SK-N-SH (cell line): ENCODE results near the gene NFATC2IP. TPM values are rescaled to one million over a fixed set of nuclear protein-coding genes. Genes with fewer than 3 reads are reported as not detected.
"Not testable (repeated sequence)": the region's sequence is repeated elsewhere in the genome, so short reads cannot be mapped to it uniquely, and the experiment has no call there.

ENCODE experiments used
- CTCF ChIA-PET: fragments of 300-600, 350-600 bp; formaldehyde crosslinking; extraction: SDS; loops from one replicate; lab custom pipeline; 2021; lab: Yijun Ruan, JAX
- POLR2A ChIA-PET: fragments of 350-600 bp; sonication (Branson Sonifier 250); formaldehyde crosslinking; extraction: SDS; loops from one replicate; lab custom pipeline; 2020; ENCODE audit warnings: antibody characterized with exemption, inconsistent platforms; lab: Yijun Ruan, JAX
- DNase-seq: peaks from one replicate; pipeline ENCODE4 v3.0.0; 2012
- H2AFZ ChIP-seq: fragments of 200-600 bp; sonication (generic); 2 replicates; pipeline ENCODE4 v1.8.1; 2016; ENCODE audit warnings: antibody characterized with exemption, mild to moderate bottlenecking, low read depth
- H3F3A ChIP-seq: fragments of 200-600 bp; sonication (generic); replicated peaks from 2 replicates; pipeline ENCODE3; 2016; ENCODE audit warnings: antibody characterized with exemption, mild to moderate bottlenecking; ENCODE audit not compliant: insufficient read depth
- H3K27ac ChIP-seq, 2 experiments: fragments of 200-500 bp in 1 of 2; fragments of 200-600 bp in 1 of 2; sonication (Bioruptor generic) in 1 of 2; sonication (generic), shearing (Covaris generic) in 1 of 2; 2 replicates each; pipeline versions ENCODE4 v1.5.1 to v1.6.1; 2014 to 2016; ENCODE audit warnings: low read depth in 2 of 2, inconsistent platforms in 1 of 2, low read length in 1 of 2, mild to moderate bottlenecking in 1 of 2, mixed read lengths in 1 of 2
- H3K27me3 ChIP-seq: fragments of 200-600 bp; sonication (generic), shearing (Covaris generic); 2 replicates; pipeline ENCODE4 v1.6.1; 2016; ENCODE audit warnings: mixed run types; ENCODE audit not compliant: insufficient read depth
- H3K36me3 ChIP-seq, 2 experiments: fragments of 200-500 bp in 1 of 2; fragments of 200-600 bp in 1 of 2; sonication (Bioruptor generic) in 1 of 2; sonication (generic) in 1 of 2; replicated peaks in 1 of 2; 2 replicates each; pipeline versions ENCODE3 to v1.5.1; 2014 to 2016; ENCODE audit warnings: low read length in 1 of 2, mild to moderate bottlenecking in 1 of 2; ENCODE audit not compliant: insufficient read depth in 2 of 2, control insufficient read depth in 1 of 2
- H3K4me1 ChIP-seq, 2 experiments: fragments of 200-500 bp in 1 of 2; fragments of 200-600 bp in 1 of 2; sonication (Bioruptor generic) in 1 of 2; sonication (generic), shearing (Covaris generic) in 1 of 2; 2 replicates each; pipeline versions ENCODE4 v1.5.1 to v1.6.1; 2014 to 2016; ENCODE audit warnings: low read depth in 1 of 2, low read length in 1 of 2, mixed run types in 1 of 2; ENCODE audit not compliant: insufficient read depth in 2 of 2, control insufficient read depth in 1 of 2
- H3K4me2 ChIP-seq: fragments of 200-600 bp; sonication (generic), shearing (Covaris generic); 2 replicates; pipeline ENCODE4 v1.6.1; 2017; ENCODE audit warnings: mixed run types
- H3K4me3 ChIP-seq, 2 experiments: fragments of 200-500 bp in 1 of 2; fragments of 200-600 bp in 1 of 2; sonication (Bioruptor generic) in 1 of 2; sonication (generic), shearing (Covaris generic) in 1 of 2; 2 replicates each; pipeline versions ENCODE4 v1.5.1 to v1.8.1; 2014 to 2016; ENCODE audit warnings: low read depth in 2 of 2, inconsistent platforms in 1 of 2, low read length in 1 of 2, mild to moderate bottlenecking in 1 of 2, mixed read lengths in 1 of 2, moderate library complexity in 1 of 2
- H3K79me2 ChIP-seq: fragments of 200-600 bp; sonication (generic); 2 replicates; pipeline ENCODE4 v1.8.1; 2017; ENCODE audit warnings: mild to moderate bottlenecking; ENCODE audit not compliant: insufficient read depth
- H3K9ac ChIP-seq: fragments of 200-600 bp; sonication (generic); 2 replicates; pipeline ENCODE4 v1.6.1; 2017; ENCODE audit warnings: mixed run types
- H3K9me2 ChIP-seq: fragments of 200-600 bp; sonication (generic); 2 replicates; pipeline ENCODE4 v1.6.1; 2017; ENCODE audit warnings: mixed run types
- H3K9me3 ChIP-seq: fragments of 200-600 bp; sonication (generic); 2 replicates; pipeline ENCODE4 v1.6.1; 2017; ENCODE audit warnings: mixed run types, mild to moderate bottlenecking, moderate library complexity
- H4K20me1 ChIP-seq: fragments of 200-600 bp; sonication (generic); 2 replicates; pipeline ENCODE4 v1.6.1; 2017; ENCODE audit warnings: mild to moderate bottlenecking, mixed run types; ENCODE audit not compliant: insufficient read depth
- CHD2 ChIP-seq: fragments of 150-350 bp; IDR thresholded peaks from 2 replicates; pipeline ENCODE4 v1.6.1; 2018; ENCODE audit warnings: low read length; ENCODE audit not compliant: partially characterized antibody
- ELF1 ChIP-seq: IDR thresholded peaks from 2 replicates; pipeline ENCODE4 v1.4.0; 2012
- FOSL2 ChIP-seq: IDR thresholded peaks from 2 replicates; pipeline ENCODE4 v1.4.0; 2012; ENCODE audit warnings: low read depth, mild to moderate bottlenecking, moderate library complexity, borderline replicate concordance
- FOXJ3 ChIP-seq: sonication (generic); formaldehyde crosslinking; IDR thresholded peaks from 2 replicates; pipeline ENCODE4 v1.5.1; 2020; ENCODE audit warnings: mild to moderate bottlenecking, missing genetic modification reagents
- GABPA ChIP-seq: IDR thresholded peaks from 2 replicates; pipeline ENCODE4 v1.4.0; 2012; ENCODE audit warnings: low read depth, mild to moderate bottlenecking
- GATA2 ChIP-seq: sonication (generic); formaldehyde crosslinking; IDR thresholded peaks from 2 replicates; pipeline ENCODE4 v1.5.0; 2020; ENCODE audit warnings: mild to moderate bottlenecking, missing genetic modification reagents
- MEF2A ChIP-seq: IDR thresholded peaks from 2 replicates; pipeline ENCODE4 v1.4.0; 2012; ENCODE audit warnings: low read depth, borderline replicate concordance
- NFIC ChIP-seq: IDR thresholded peaks from 2 replicates; pipeline ENCODE4 v1.4.0; 2012; ENCODE audit warnings: borderline replicate concordance
- NRF1 ChIP-seq: IDR thresholded peaks from 2 replicates; pipeline ENCODE4 v1.6.1; 2012; ENCODE audit warnings: low read depth, mild to moderate bottlenecking, low read length
- POLR2AphosphoS5 ChIP-seq: IDR thresholded peaks from 2 replicates; pipeline ENCODE4 v1.6.1; 2012; ENCODE audit warnings: low read depth, low read length
- RAD21 ChIP-seq: IDR thresholded peaks from 2 replicates; pipeline ENCODE4 v1.6.1; 2012; ENCODE audit warnings: mild to moderate bottlenecking, low read length
- RFX5 ChIP-seq: IDR thresholded peaks from 2 replicates; pipeline ENCODE4 v1.6.1; 2012; ENCODE audit warnings: mild to moderate bottlenecking, improper control_type of control experiment, low read length
- RXRA ChIP-seq: IDR thresholded peaks from 2 replicates; pipeline ENCODE4 v1.4.0; 2012; ENCODE audit warnings: low read depth, mild to moderate bottlenecking, borderline replicate concordance
- SIN3A ChIP-seq: IDR thresholded peaks from 2 replicates; pipeline ENCODE4 v1.6.1; 2012; ENCODE audit warnings: low read depth, mild to moderate bottlenecking, low read length, moderate library complexity, borderline replicate concordance
- TEAD4 ChIP-seq: IDR thresholded peaks from 2 replicates; pipeline ENCODE4 v1.4.0; 2012; ENCODE audit warnings: mild to moderate bottlenecking, borderline replicate concordance; ENCODE audit not compliant: insufficient read depth
- YY1 ChIP-seq: IDR thresholded peaks from 2 replicates; pipeline ENCODE4 v1.4.0; 2012; ENCODE audit warnings: low read depth, mild to moderate bottlenecking
- WGBS: methylation state at CpG from one replicate; pipeline ENCODE4 v1.1.6; 2017; ENCODE audit warnings: low lambda C conversion rate; 5-methylcytosine and 5-hydroxymethylcytosine counted together
- polyA plus RNA-seq, 3 experiments: library from polyadenylated mRNA; depleted of rRNA; stranded (reverse); fragments of >200 nt; gene quantifications; 2 replicates each; pipeline ENCODE4 v1.2.3, GENCODE V29; 2012
- TF ChIP-seq, protein P1 (sequence below): fragments of 150-350 bp; IDR thresholded peaks from 2 replicates; pipeline ENCODE4 v1.6.1; 2017; ENCODE audit warnings: antibody characterized with exemption, low read length, low read depth, borderline replicate concordance
- TF ChIP-seq, protein P2 (sequence below): fragments of 150-350 bp; IDR thresholded peaks from 2 replicates; pipeline ENCODE4 v1.6.1; 2016; ENCODE audit warnings: mild to moderate bottlenecking, low read depth, low read length
- TF ChIP-seq, protein P3 (sequence below): fragments of 200-600 bp; sonication (generic); IDR thresholded peaks from 2 replicates; pipeline ENCODE4 v1.6.1; 2017; ENCODE audit warnings: antibody characterized with exemption, mild to moderate bottlenecking, moderate library complexity

Gene NFATC2IP
- polyA plus RNA-seq, 1 of the 3 experiments (the other 2 are of a cell fraction), result 41.9 TPM

DNA sequence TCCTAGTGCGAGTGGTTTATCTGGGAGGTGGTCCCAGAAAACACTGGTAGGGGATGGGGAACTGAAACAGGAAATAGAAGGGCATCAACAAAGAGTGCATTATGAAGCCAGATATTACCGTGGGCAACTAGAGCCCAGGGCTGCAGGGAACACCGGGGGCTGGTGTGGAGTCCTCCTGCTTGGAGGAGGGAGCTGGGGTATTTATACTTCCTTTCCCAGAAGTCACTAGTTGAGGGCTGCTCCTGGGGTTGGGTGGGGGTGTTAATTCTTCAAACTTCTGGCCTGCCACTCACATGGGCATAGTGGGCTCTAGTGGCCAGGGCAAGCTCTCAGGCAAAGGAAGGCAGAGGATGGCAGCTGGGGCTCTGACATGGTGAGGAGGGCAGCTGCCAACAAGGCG, 48.8 kb downstream of the NFATC2IP start:
- H3K4me2 ChIP-seq, result no peak overlapping the region
- H3K9ac ChIP-seq, result no peak overlapping the region
- TF ChIP-seq TEAD4 (no peak), CHD2 (no peak), YY1 (no peak), GABPA (no peak), POLR2AphosphoS5 (no peak), NFIC (no peak), RFX5 (no peak), RXRA (no peak), GATA2 (no peak), NRF1 (no peak), RAD21 (no peak), MEF2A (no peak), SIN3A (no peak)
- TF ChIP-seq, protein P1, sequence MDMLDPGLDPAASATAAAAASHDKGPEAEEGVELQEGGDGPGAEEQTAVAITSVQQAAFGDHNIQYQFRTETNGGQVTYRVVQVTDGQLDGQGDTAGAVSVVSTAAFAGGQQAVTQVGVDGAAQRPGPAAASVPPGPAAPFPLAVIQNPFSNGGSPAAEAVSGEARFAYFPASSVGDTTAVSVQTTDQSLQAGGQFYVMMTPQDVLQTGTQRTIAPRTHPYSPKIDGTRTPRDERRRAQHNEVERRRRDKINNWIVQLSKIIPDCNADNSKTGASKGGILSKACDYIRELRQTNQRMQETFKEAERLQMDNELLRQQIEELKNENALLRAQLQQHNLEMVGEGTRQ, result no peak
- TF ChIP-seq, protein P2, sequence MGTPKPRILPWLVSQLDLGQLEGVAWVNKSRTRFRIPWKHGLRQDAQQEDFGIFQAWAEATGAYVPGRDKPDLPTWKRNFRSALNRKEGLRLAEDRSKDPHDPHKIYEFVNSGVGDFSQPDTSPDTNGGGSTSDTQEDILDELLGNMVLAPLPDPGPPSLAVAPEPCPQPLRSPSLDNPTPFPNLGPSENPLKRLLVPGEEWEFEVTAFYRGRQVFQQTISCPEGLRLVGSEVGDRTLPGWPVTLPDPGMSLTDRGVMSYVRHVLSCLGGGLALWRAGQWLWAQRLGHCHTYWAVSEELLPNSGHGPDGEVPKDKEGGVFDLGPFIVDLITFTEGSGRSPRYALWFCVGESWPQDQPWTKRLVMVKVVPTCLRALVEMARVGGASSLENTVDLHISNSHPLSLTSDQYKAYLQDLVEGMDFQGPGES, result no peak
- no peak overlapping the region for H3K27ac ChIP-seq
- no peak for DNase-seq
- POLR2A ChIA-PET, result no interaction called here
- no peak overlapping the region for H2AFZ ChIP-seq
- H3K4me1 ChIP-seq, result no peaks in the 10 kb centered on the region
- CTCF ChIA-PET, result interaction anchor here (0.8 to 1.0 kb wide), 2 partner anchors 26 to 54 kb away, joined by 3 read pairs; no protein-coding TSS in a partner anchor
- H3K9me3 ChIP-seq, result no peaks in the 10 kb centered on the region
- H3K79me2 ChIP-seq, result no peaks in the 10 kb centered on the region
- no peaks in the 10 kb centered on the region for H3K27me3 ChIP-seq
- H4K20me1 ChIP-seq, result no peaks in the 10 kb centered on the region
- H3F3A ChIP-seq, result no peaks in the 10 kb centered on the region
- no peak overlapping the region for H3K4me3 ChIP-seq
- H3K9me2 ChIP-seq, result no peaks in the 10 kb centered on the region
- WGBS, result 41% methylated on average over 4 of the region's 4 CpGs
- no peaks in the 10 kb centered on the region for H3K36me3 ChIP-seq

DNA sequence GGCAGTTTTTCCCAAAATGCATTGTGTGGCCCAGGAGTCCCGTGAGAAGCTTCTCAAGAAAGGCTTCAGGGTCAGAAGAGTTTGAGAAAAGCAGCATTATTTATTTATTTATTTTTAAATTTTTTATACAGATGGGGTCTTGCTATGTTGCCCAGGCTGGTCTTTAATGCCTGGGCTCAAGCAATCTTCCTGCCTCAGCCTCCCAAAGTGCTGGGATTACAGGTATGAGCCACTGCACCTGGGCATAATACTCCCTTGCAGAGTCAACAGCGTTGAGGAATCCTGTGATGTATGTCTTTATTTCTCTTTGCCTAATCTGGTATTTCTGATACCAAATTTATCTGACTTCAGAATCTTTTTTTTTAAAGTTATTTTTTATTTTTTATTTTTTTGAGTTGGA, 49.3 kb downstream of the NFATC2IP start:
- TF ChIP-seq FOSL2 (no peak), YY1 (no peak), CHD2 (no peak), RXRA (no peak), RAD21 (no peak), ELF1 (no peak), FOXJ3 (CRISPR knock-in tag) (no peak)
- TF ChIP-seq, protein P3, sequence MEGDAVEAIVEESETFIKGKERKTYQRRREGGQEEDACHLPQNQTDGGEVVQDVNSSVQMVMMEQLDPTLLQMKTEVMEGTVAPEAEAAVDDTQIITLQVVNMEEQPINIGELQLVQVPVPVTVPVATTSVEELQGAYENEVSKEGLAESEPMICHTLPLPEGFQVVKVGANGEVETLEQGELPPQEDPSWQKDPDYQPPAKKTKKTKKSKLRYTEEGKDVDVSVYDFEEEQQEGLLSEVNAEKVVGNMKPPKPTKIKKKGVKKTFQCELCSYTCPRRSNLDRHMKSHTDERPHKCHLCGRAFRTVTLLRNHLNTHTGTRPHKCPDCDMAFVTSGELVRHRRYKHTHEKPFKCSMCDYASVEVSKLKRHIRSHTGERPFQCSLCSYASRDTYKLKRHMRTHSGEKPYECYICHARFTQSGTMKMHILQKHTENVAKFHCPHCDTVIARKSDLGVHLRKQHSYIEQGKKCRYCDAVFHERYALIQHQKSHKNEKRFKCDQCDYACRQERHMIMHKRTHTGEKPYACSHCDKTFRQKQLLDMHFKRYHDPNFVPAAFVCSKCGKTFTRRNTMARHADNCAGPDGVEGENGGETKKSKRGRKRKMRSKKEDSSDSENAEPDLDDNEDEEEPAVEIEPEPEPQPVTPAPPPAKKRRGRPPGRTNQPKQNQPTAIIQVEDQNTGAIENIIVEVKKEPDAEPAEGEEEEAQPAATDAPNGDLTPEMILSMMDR, result no peak
- no peaks in the 10 kb centered on the region for H3K36me3 ChIP-seq
- H4K20me1 ChIP-seq, result no peaks in the 10 kb centered on the region
- H3K9me3 ChIP-seq, result no peaks in the 10 kb centered on the region
- POLR2A ChIA-PET, result no interaction called here
- no peaks in the 10 kb centered on the region for H3K4me1 ChIP-seq
- H3K27ac ChIP-seq, result no peak overlapping the region
- no peaks in the 10 kb centered on the region for H3K27me3 ChIP-seq
- H3K4me3 ChIP-seq, result no peak overlapping the region
- no peaks in the 10 kb centered on the region for H3K79me2 ChIP-seq
- WGBS, result 76% methylated on average over 2 of the region's 2 CpGs
- no peak overlapping the region for H3K9ac ChIP-seq
- CTCF ChIA-PET, result no interaction called here
- no peaks in the 10 kb centered on the region for H3F3A ChIP-seq
- H3K4me2 ChIP-seq, result no peak overlapping the region
- DNase-seq, result no peak
- H3K9me2 ChIP-seq, result no peaks in the 10 kb centered on the region
- H2AFZ ChIP-seq, result no peak overlapping the region

DNA sequence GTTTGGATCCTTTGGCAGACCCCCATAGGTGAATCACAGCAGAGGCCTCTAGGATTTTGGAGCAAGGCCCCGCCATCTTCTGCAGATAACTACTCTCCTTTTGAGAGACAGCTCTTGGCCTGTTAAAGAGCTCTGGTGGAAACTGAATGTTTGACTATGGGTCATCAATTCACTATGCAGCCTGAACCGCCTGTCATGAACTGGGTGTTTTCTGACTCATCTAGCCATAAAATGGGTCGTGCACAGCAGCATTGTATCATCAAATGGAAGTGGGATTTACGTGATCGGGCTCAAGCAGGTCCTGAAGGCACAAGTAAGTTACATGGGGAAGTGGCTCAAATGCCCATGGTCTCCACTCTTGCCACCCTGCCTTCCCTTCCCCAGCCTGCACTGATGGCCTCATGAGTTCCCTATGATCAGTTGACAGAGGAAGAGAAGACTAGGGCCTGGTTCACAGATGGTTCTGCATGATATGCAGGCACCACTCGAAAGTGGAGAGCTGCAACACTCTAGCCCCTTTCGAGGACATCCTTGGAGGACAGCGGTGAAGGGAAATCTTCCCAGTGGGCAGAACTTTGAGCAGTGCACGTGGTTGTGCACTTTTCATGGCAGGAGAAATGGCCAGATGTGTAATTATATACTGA, 53.9 kb downstream of the NFATC2IP start:
- DNase-seq, H3K4me2 ChIP-seq, H3F3A ChIP-seq, H3K4me3 ChIP-seq, H3K27ac ChIP-seq, H3K9me3 ChIP-seq, H3K79me2 ChIP-seq, POLR2A ChIA-PET, H3K9me2 ChIP-seq, H3K36me3 ChIP-seq, H2AFZ ChIP-seq, H3K4me1 ChIP-seq, H4K20me1 ChIP-seq, H3K27me3 ChIP-seq, H3K9ac ChIP-seq: not testable (repeated sequence)
- WGBS, result 55% methylated on average over 8 of the region's 9 CpGs
- CTCF ChIA-PET, result interaction anchor here (0.7 kb wide), 1 partner anchor 10 kb away, joined by 3 read pairs; no protein-coding TSS in a partner anchor
